K562 (cell line): ENCODE measurements around the gene GTPBP2. TPM values are rescaled to one million over a fixed set of nuclear protein-coding genes. Genes with fewer than 3 reads are reported as not detected.
A peak's percentile ranks its signal among the peaks of the same experiment; 100 is the strongest.

Source experiments
- BRCA1 ChIP-seq, 2 experiments: fragments of 450-650 bp in 1 of 2; sonication (generic) in 1 of 2; formaldehyde crosslinking in 1 of 2; IDR thresholded peaks; 2 replicates each; pipeline versions ENCODE4 v1.5.0 to v1.6.1; 2017 to 2020; ENCODE audit warnings: mild to moderate bottlenecking in 1 of 2, missing genetic modification reagents in 1 of 2
- CC2D1A ChIP-seq: fragments of 450-650 bp; IDR thresholded peaks from 2 replicates; pipeline ENCODE4 v1.6.1; 2017; ENCODE audit warnings: mild to moderate bottlenecking
- CHD1 ChIP-seq: fragments of 200-600 bp; sonication (generic); IDR thresholded peaks from one replicate; pipeline ENCODE4 v1.6.1; 2012; ENCODE audit warnings: mild to moderate bottlenecking, moderate library complexity, low read length, inconsistent platforms
- GABPA ChIP-seq: fragments of 200-800 bp; sonication (Bioruptor generic); conservative IDR thresholded peaks from 2 replicates; pipeline ENCODE4 v1.6.1; 2016; ENCODE audit warnings: low read depth, missing genetic modification characterization, missing compliant biosample characterization
- HCFC1 ChIP-seq: IDR thresholded peaks from 2 replicates; pipeline ENCODE4 v1.6.1; 2012; ENCODE audit warnings: low read depth, low read length, improper control_type of control experiment
- KDM5B ChIP-seq: fragments of 200-600 bp; sonication (generic); IDR thresholded peaks from 2 replicates; pipeline ENCODE4 v1.6.1; 2012; ENCODE audit warnings: low read depth, mild to moderate bottlenecking, moderate library complexity, low read length, control low read depth, inconsistent platforms; ENCODE audit not compliant: insufficient replicate concordance
- KLF6 ChIP-seq: fragments of 250-450 bp; sonication (Bioruptor Pico); IDR thresholded peaks from 2 replicates; pipeline ENCODE4 v1.4.0; 2020; ENCODE audit warnings: mild to moderate bottlenecking, moderate library complexity, borderline replicate concordance
- MLLT1 ChIP-seq, 2 experiments: fragments of 450-650 bp; IDR thresholded peaks; 2 replicates each; pipeline ENCODE4 v1.6.1; 2016
- NCOA2 ChIP-seq, 2 experiments: fragments of 450-650 bp; IDR thresholded peaks; 2 replicates each; pipeline ENCODE4 v1.6.1; 2018; ENCODE audit warnings: mild to moderate bottlenecking in 2 of 2, moderate library complexity in 1 of 2; ENCODE audit not compliant: partially characterized antibody in 2 of 2
- TAF7 ChIP-seq: fragments of 450-650 bp; IDR thresholded peaks from 2 replicates; pipeline ENCODE4 v1.6.1; 2016; ENCODE audit warnings: missing genetic modification characterization, missing compliant biosample characterization
- TEAD4 ChIP-seq, 2 experiments: sonication (generic) in 1 of 2; formaldehyde crosslinking in 1 of 2; IDR thresholded peaks; 2 replicates each; pipeline versions ENCODE4 v1.6.1 to v1.8.0; 2012 to 2022; ENCODE audit warnings: borderline replicate concordance in 1 of 2, inconsistent platforms in 1 of 2, low read length in 1 of 2, mild to moderate bottlenecking in 1 of 2, missing genetic modification reagents in 1 of 2
- ZFP1 ChIP-seq: fragments of 450-650 bp; formaldehyde crosslinking; IDR thresholded peaks from 2 replicates; pipeline ENCODE4 v1.4.0; 2020; ENCODE audit warnings: mild to moderate bottlenecking, mixed read lengths
- ZNF175 ChIP-seq: fragments of 200-800 bp; sonication (Bioruptor generic); IDR thresholded peaks from 2 replicates; pipeline ENCODE4 v1.6.1; 2016; ENCODE audit warnings: low read depth, mild to moderate bottlenecking, missing genetic modification characterization, missing compliant biosample characterization
- ZNF764 ChIP-seq: fragments of 250-450 bp; sonication (Bioruptor Pico); IDR thresholded peaks from 2 replicates; pipeline ENCODE4 v1.4.0; 2020; ENCODE audit warnings: low read depth, mild to moderate bottlenecking, moderate library complexity
- polyA plus RNA-seq, 8 experiments: library from polyadenylated mRNA; depleted of rRNA in 4 of 8; stranded (reverse) in 5 of 8; unstranded in 3 of 8; fragments of >200 nt; fragmentation: Nextera tagmentation in 2 of 8; fragmentation: Illumina TruSeq in 1 of 8; extraction: Ambion mirVana in 2 of 8; extraction: Trizol in 1 of 8; gene quantifications; 2 replicates each; pipeline versions ENCODE4 v1.2.1 to v1.2.3, GENCODE V29; 2011 to 2014; ENCODE audit warnings: inconsistent platforms in 1 of 8, missing spikeins in 1 of 8
- total RNA-seq, 7 experiments: library from RNA; depleted of rRNA in 6 of 7; stranded (reverse); fragments of >200 nt in 6 of 7; fragmentation: Illumina TruSeq in 2 of 7; extraction: Trizol in 2 of 7; gene quantifications; 2 replicates each; pipeline versions ENCODE4 v1.2.1 to v1.2.3, GENCODE V29; 2011 to 2021; ENCODE audit warnings: low replicate concordance in 1 of 7
- TF ChIP-seq, protein P1 (sequence below): sonication (generic); formaldehyde crosslinking; IDR thresholded peaks from 2 replicates; pipeline ENCODE4 v1.8.0; 2022; ENCODE audit warnings: missing genetic modification reagents, mild to moderate bottlenecking, borderline replicate concordance

GTPBP2 gene
- total and polyA plus RNA-seq, 9 of the 15 experiments (the other 6 are each of a cell fraction or from before 2014, with no cell fraction given), result 48.4 to 196 (median 111) TPM

GRCh38 chr6:43575772-43576551, 53.1 kb downstream of the GTPBP2 start, which contains the start of the genes POLH and XPO5 (continued):
- TF ChIP-seq, protein P1, sequence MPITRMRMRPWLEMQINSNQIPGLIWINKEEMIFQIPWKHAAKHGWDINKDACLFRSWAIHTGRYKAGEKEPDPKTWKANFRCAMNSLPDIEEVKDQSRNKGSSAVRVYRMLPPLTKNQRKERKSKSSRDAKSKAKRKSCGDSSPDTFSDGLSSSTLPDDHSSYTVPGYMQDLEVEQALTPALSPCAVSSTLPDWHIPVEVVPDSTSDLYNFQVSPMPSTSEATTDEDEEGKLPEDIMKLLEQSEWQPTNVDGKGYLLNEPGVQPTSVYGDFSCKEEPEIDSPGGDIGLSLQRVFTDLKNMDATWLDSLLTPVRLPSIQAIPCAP (CRISPR knock-in tag), result no peak
- TF ChIP-seq CHD1, result peak; percentile 79
- peak; percentile 67 for TF ChIP-seq HCFC1
- no peak for TF ChIP-seq BRCA1 (IDR thresholded peaks at IDR 0.05)
- no peak for TF ChIP-seq BRCA1 (CRISPR knock-in tag; IDR thresholded peaks at IDR 0.05)
- TF ChIP-seq KLF6 (CRISPR knock-in tag), result 0 out of 2 replicates have a peak, but pooled peaks have one; percentile 23
- TF ChIP-seq GABPA (tag), result peak; percentile 81
- 0 out of 2 replicates have a peak, but pooled peaks have one; percentile 32 for TF ChIP-seq ZNF175 (CRISPR knock-in tag)
- TF ChIP-seq CC2D1A, result peak; percentile 89
- TF ChIP-seq MLLT1 (IDR thresholded peaks at IDR 0.05), result peak; percentile 20 to 56; a peak in 1 of 4 replicates
- peak; percentile 57; the same call in 1 of the 2 replicates for TF ChIP-seq TEAD4 (IDR thresholded peaks at IDR 0.05; ENCODE audit: low read length)
- no peak for TF ChIP-seq TEAD4 (CRISPR knock-in tag; IDR thresholded peaks at IDR 0.05; ENCODE audit: borderline replicate concordance)
- no peak for TF ChIP-seq ZFP1 (CRISPR knock-in tag)
- peak; percentile 85 for TF ChIP-seq TAF7 (tag)
- TF ChIP-seq KDM5B, result peak; percentile 98
- TF ChIP-seq ZNF764 (CRISPR knock-in tag), result peak; percentile 98
- no peak for TF ChIP-seq NCOA2 (IDR thresholded peaks at IDR 0.05; ENCODE audit: partially characterized antibody in 2 of 2)
